Adrenal gland (tissue), 5 donors: ENCODE data around the gene PRKN.

ENCODE experiments used
- CTCF ChIP-seq, 6 experiments: fragments of 450-650 bp in 4 of 6; fragments of 200-600 bp in 2 of 6; sonication (generic) in 1 of 6; IDR thresholded peaks; 1 replicate in 5 of 6; 2 replicates in 1 of 6; pipeline versions ENCODE4 v1.5.1 to v1.8.0; 2016 to 2021; ENCODE audit warnings: antibody characterized with exemption in 6 of 6, mild to moderate bottlenecking in 2 of 6, moderate library complexity in 1 of 6
- POLR2A ChIP-seq, 2 donors: fragments of 450-650 bp; IDR thresholded peaks; one replicate each; pipeline ENCODE4 v1.6.1; 2017; ENCODE audit warnings: antibody characterized with exemption in 2 of 2, mild to moderate bottlenecking in 2 of 2, moderate library complexity in 1 of 2
- donor health status: DM: no; HTN: no; CAD: no.

- TF ChIP-seq CTCF (IDR thresholded peaks at IDR 0.05), result no peak
- TF ChIP-seq POLR2A (IDR thresholded peaks at IDR 0.05), result no peak
Measured at GRCh38 chr6:162046324-162046723, 681.2 kb downstream of the PRKN start.
